Ovary (tissue), 3 donors: ENCODE measurements around the gene OLA1.

ENCODE experiments used
- POLR2A ChIP-seq: fragments of 450-650 bp; IDR thresholded peaks from one replicate; pipeline ENCODE4 v1.6.1; 2017; ENCODE audit warnings: antibody characterized with exemption, mild to moderate bottlenecking, moderate library complexity
- TF ChIP-seq, protein P1 (sequence below), 3 donors: fragments of 450-650 bp in 2 of 3; fragments of 200-600 bp in 1 of 3; IDR thresholded peaks; one replicate each; pipeline versions ENCODE4 v1.5.1 to v1.8.0; 2016 to 2022; ENCODE audit warnings: antibody characterized with exemption in 3 of 3, mild to moderate bottlenecking in 1 of 3
- donor health status: DM: no; HTN: no; CAD: no.

- TF ChIP-seq, protein P1, sequence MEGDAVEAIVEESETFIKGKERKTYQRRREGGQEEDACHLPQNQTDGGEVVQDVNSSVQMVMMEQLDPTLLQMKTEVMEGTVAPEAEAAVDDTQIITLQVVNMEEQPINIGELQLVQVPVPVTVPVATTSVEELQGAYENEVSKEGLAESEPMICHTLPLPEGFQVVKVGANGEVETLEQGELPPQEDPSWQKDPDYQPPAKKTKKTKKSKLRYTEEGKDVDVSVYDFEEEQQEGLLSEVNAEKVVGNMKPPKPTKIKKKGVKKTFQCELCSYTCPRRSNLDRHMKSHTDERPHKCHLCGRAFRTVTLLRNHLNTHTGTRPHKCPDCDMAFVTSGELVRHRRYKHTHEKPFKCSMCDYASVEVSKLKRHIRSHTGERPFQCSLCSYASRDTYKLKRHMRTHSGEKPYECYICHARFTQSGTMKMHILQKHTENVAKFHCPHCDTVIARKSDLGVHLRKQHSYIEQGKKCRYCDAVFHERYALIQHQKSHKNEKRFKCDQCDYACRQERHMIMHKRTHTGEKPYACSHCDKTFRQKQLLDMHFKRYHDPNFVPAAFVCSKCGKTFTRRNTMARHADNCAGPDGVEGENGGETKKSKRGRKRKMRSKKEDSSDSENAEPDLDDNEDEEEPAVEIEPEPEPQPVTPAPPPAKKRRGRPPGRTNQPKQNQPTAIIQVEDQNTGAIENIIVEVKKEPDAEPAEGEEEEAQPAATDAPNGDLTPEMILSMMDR (IDR thresholded peaks at IDR 0.05) = no peak
- TF ChIP-seq POLR2A = no peak
Observed at GRCh38 chr2:174235680-174236079, 12.7 kb downstream of the OLA1 start.
